Measurements from ENCODE around the gene DDX20.

DNA sequence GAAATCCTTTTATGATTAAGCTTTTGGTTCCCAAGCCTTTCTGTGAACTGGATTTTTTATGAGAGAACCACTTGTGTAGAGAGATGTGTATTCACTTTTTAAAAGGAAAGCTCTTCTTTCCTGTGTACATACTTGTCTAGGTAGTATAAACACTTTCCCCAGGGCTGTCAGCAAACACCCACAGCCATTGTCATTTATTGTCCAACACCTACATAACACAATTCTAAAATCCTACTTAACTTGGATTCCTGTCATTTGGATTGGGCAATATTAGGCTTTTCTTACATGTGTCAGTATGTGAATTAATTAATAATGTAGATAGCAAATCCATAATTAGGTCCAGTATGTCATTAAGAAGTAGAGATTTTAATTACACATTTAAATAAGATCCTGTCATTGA is 12.3 kb downstream of the DDX20 start:
- no peak for TF ChIP-seq POLR2A (IDR thresholded peaks at IDR 0.05)
- TF ChIP-seq, protein P1, sequence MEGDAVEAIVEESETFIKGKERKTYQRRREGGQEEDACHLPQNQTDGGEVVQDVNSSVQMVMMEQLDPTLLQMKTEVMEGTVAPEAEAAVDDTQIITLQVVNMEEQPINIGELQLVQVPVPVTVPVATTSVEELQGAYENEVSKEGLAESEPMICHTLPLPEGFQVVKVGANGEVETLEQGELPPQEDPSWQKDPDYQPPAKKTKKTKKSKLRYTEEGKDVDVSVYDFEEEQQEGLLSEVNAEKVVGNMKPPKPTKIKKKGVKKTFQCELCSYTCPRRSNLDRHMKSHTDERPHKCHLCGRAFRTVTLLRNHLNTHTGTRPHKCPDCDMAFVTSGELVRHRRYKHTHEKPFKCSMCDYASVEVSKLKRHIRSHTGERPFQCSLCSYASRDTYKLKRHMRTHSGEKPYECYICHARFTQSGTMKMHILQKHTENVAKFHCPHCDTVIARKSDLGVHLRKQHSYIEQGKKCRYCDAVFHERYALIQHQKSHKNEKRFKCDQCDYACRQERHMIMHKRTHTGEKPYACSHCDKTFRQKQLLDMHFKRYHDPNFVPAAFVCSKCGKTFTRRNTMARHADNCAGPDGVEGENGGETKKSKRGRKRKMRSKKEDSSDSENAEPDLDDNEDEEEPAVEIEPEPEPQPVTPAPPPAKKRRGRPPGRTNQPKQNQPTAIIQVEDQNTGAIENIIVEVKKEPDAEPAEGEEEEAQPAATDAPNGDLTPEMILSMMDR (IDR thresholded peaks at IDR 0.05 in 4 of 5, conservative IDR thresholded peaks at IDR 0.05 in 1 of 5) = no peak
